ENCODE results near the gene CYYR1. TPM values are rescaled to one million over a fixed set of nuclear protein-coding genes. Genes with fewer than 3 reads are reported as not detected.

Gene CYYR1
- total RNA-seq, 4 donors from 2014 or later, result 3.1 to 15.9 (median 6.4) TPM

GRCh38 chr21:26438976-26439375, 134.1 kb downstream of the CYYR1 start:
- H3K27me3 ChIP-seq, result no peaks in the 10 kb centered on the region
- H3K36me3 ChIP-seq, result no peaks in the 10 kb centered on the region
- TF ChIP-seq POLR2AphosphoS5 (IDR thresholded peaks at IDR 0.05) (no peak), EP300 (IDR thresholded peaks at IDR 0.05) (no peak), CTCF (IDR thresholded peaks at IDR 0.05) (no peak), POLR2A (IDR thresholded peaks at IDR 0.05) (no peak)
- no peak for DNase-seq (ENCODE audit: low spot score in 2 of 2)
- H3K4me3 ChIP-seq, result no peak overlapping the region
- H3K4me1 ChIP-seq, result no peaks in the 10 kb centered on the region
- H3K9me3 ChIP-seq, result no peaks in the 10 kb centered on the region
- H3K27ac ChIP-seq, result no peak overlapping the region

GRCh38 chr21:26437326-26438009, 135.6 kb downstream of the CYYR1 start:
- no peaks in the 10 kb centered on the region for H3K36me3 ChIP-seq
- no peaks in the 10 kb centered on the region for H3K9me3 ChIP-seq
- H3K27me3 ChIP-seq, result no peaks in the 10 kb centered on the region
- no peak for DNase-seq (ENCODE audit: low spot score in 2 of 2)
- TF ChIP-seq POLR2A (IDR thresholded peaks at IDR 0.05) (no peak), EP300 (IDR thresholded peaks at IDR 0.05) (no peak), POLR2AphosphoS5 (IDR thresholded peaks at IDR 0.05) (no peak)
- H3K4me3 ChIP-seq, result no peak overlapping the region
- H3K27ac ChIP-seq, result no peak overlapping the region
- WGBS, result 77% methylated on average over 1 of the region's 1 CpG
- H3K4me1 ChIP-seq, result no peaks in the 10 kb centered on the region

- DNase-seq (ENCODE audit: low spot score in 2 of 2), result no peak
- TF ChIP-seq POLR2AphosphoS5 (IDR thresholded peaks at IDR 0.05), result no peak
- TF ChIP-seq POLR2A (IDR thresholded peaks at IDR 0.05), result no peak
- TF ChIP-seq EP300 (IDR thresholded peaks at IDR 0.05), result no peak
- no peak for TF ChIP-seq CTCF (IDR thresholded peaks at IDR 0.05)
- Histone ChIP-seq H3K4me3 (no peak overlapping the region), H3K36me3 (no peaks in the 10 kb centered on the region), H3K27ac (no peak overlapping the region), H3K9me3 (no peaks in the 10 kb centered on the region), H3K4me1 (no peaks in the 10 kb centered on the region), H3K27me3 (no peaks in the 10 kb centered on the region)
- 60% methylated on average over 1 of the region's 1 CpG for WGBS
Measured at GRCh38 chr21:26433386-26433785, 139.7 kb downstream of the CYYR1 start.

- DNase-seq (ENCODE audit: low spot score in 2 of 2), result no peak
- TF ChIP-seq POLR2AphosphoS5 (IDR thresholded peaks at IDR 0.05) (no peak), POLR2A (IDR thresholded peaks at IDR 0.05) (no peak), CTCF (IDR thresholded peaks at IDR 0.05) (no peak), EP300 (IDR thresholded peaks at IDR 0.05) (no peak)
- WGBS, result 72% methylated on average over 5 of the region's 5 CpGs
Measured at GRCh38 chr21:26432410-26432809, 140.7 kb downstream of the CYYR1 start.

GRCh38 chr21:26425576-26425975, 147.5 kb downstream of the CYYR1 start:
- H3K27me3 ChIP-seq, result no peaks in the 10 kb centered on the region
- no peak for DNase-seq (ENCODE audit: low spot score in 2 of 2)
- 84% methylated on average over 3 of the region's 3 CpGs for WGBS
- H3K36me3 ChIP-seq, result no peaks in the 10 kb centered on the region
- H3K4me3 ChIP-seq, result no peak overlapping the region
- no peaks in the 10 kb centered on the region for H3K9me3 ChIP-seq
- no peak for TF ChIP-seq POLR2A (IDR thresholded peaks at IDR 0.05)
- H3K4me1 ChIP-seq, result no peaks in the 10 kb centered on the region
- no peak overlapping the region for H3K27ac ChIP-seq

More at GRCh38 chr21:26432410-26432809, 140.7 kb downstream of the CYYR1 start:
- H3K4me1 ChIP-seq, result no peaks in the 10 kb centered on the region
- H3K27me3 ChIP-seq, result no peaks in the 10 kb centered on the region
- no peak overlapping the region for H3K4me3 ChIP-seq
- H3K9me3 ChIP-seq, result no peaks in the 10 kb centered on the region
- H3K36me3 ChIP-seq, result no peaks in the 10 kb centered on the region
- no peak overlapping the region for H3K27ac ChIP-seq

GRCh38 chr21:26423511-26423910, 149.6 kb downstream of the CYYR1 start:
- Histone ChIP-seq H3K27me3 (no peaks in the 10 kb centered on the region), H3K4me1 (no peaks in the 10 kb centered on the region), H3K9me3 (no peaks in the 10 kb centered on the region), H3K27ac (no peak overlapping the region), H3K36me3 (no peaks in the 10 kb centered on the region), H3K4me3 (no peak overlapping the region)
- WGBS, result 90% methylated on average over 6 of the region's 6 CpGs
- DNase-seq (ENCODE audit: low spot score in 2 of 2), result no peak
- TF ChIP-seq CTCF (IDR thresholded peaks at IDR 0.05) (no peak), POLR2A (IDR thresholded peaks at IDR 0.05) (no peak), POLR2AphosphoS5 (IDR thresholded peaks at IDR 0.05) (no peak), EP300 (IDR thresholded peaks at IDR 0.05) (no peak)

All from suprapubic skin (tissue), 4 donors.